Cardiac muscle cell (in vitro differentiated cells and primary cell): ENCODE measurements around the gene CYSLTR2. TPM values are rescaled to one million over a fixed set of nuclear protein-coding genes. Genes with fewer than 3 reads are reported as not detected.

Experiments
- DNase-seq, 2 donors: peaks; one replicate each; pipeline versions ENCODE4 v3.0.0 to v3.0.0-alpha.2; 2010 to 2017; ENCODE audit warnings: low read depth in 1 of 2, low spot score in 1 of 2
- H3K27ac ChIP-seq: fragments of 200-600 bp; sonication (generic); 2 replicates; pipeline ENCODE4 v1.5.1; 2016
- H3K27me3 ChIP-seq: fragments of 200-600 bp; sonication (generic); 2 replicates; pipeline ENCODE4 v1.6.0; 2016; ENCODE audit warnings: control low read depth
- H3K36me3 ChIP-seq: fragments of 200-600 bp; sonication (generic); 2 replicates; pipeline ENCODE4 v1.5.1; 2016; ENCODE audit warnings: control low read depth
- H3K4me1 ChIP-seq: fragments of 200-600 bp; sonication (generic); 2 replicates; pipeline ENCODE4 v1.8.1; 2017; ENCODE audit warnings: low read depth, mild to moderate bottlenecking, mixed run types
- H3K4me3 ChIP-seq: fragments of 200-600 bp; sonication (generic); 2 replicates; pipeline ENCODE4 v1.5.1; 2016; ENCODE audit warnings: mild to moderate bottlenecking
- H3K9me3 ChIP-seq: fragments of 200-600 bp; sonication (generic); 2 replicates; pipeline ENCODE4 v1.5.1; 2017; ENCODE audit warnings: low read depth, mild to moderate bottlenecking, control low read depth
- CTCF ChIP-seq: IDR thresholded peaks from 2 replicates; pipeline ENCODE4 v1.5.1; 2012; ENCODE audit warnings: low read depth, mild to moderate bottlenecking, low read length
- polyA plus RNA-seq: library from polyadenylated mRNA; unstranded; fragments of >200 nt; fragmentation: Nextera tagmentation; extraction: Ambion mirVana; gene quantifications from 2 replicates; pipeline ENCODE4 v1.2.1, GENCODE V29; 2016
- total RNA-seq: library from RNA; depleted of rRNA; stranded (reverse); fragments of >200 nt; gene quantifications from 2 replicates; pipeline ENCODE4 v1.2.3, GENCODE V29; 2016

CYSLTR2 gene
- total and polyA plus RNA-seq, 2 experiments from 2014 or later = 0.30 to 0.48 TPM

- no peak overlapping the region for H3K27ac ChIP-seq
- H3K27me3 ChIP-seq = no peaks in the 10 kb centered on the region
- no peak overlapping the region for H3K4me3 ChIP-seq
- no peaks in the 10 kb centered on the region for H3K4me1 ChIP-seq
- H3K9me3 ChIP-seq = no peaks in the 10 kb centered on the region
- no peak for DNase-seq
- no peak for TF ChIP-seq CTCF
- H3K36me3 ChIP-seq = no peaks in the 10 kb centered on the region
These were observed 76.1 kb downstream of the CYSLTR2 start for GRCh38 chr13:48729856-48730255.

- Histone ChIP-seq H3K36me3 (no peaks in the 10 kb centered on the region), H3K27me3 (no peaks in the 10 kb centered on the region), H3K27ac (no peak overlapping the region), H3K9me3 (no peaks in the 10 kb centered on the region), H3K4me1 (no peaks in the 10 kb centered on the region), H3K4me3 (no peak overlapping the region)
- TF ChIP-seq CTCF = no peak
- peak in 1 of 2 donors; percentile 60 for DNase-seq
These were observed 77.4 kb downstream of the CYSLTR2 start for GRCh38 chr13:48731001-48731658.

- Histone ChIP-seq H3K27ac (no peak overlapping the region), H3K36me3 (no peaks in the 10 kb centered on the region)
These were observed 78.3 kb downstream of the CYSLTR2 start for GRCh38 chr13:48731957-48732569.

GRCh38 chr13:48733739-48734335 is 80.1 kb downstream of the CYSLTR2 start:
- no peaks in the 10 kb centered on the region for H3K27me3 ChIP-seq
- H3K27ac ChIP-seq = no peak overlapping the region
- DNase-seq = peak in 1 of 2 donors; percentile 25
- H3K4me1 ChIP-seq = no peaks in the 10 kb centered on the region
- TF ChIP-seq CTCF = no peak
- H3K4me3 ChIP-seq = no peak overlapping the region
- no peaks in the 10 kb centered on the region for H3K9me3 ChIP-seq
- H3K36me3 ChIP-seq = no peaks in the 10 kb centered on the region

More at GRCh38 chr13:48731957-48732569, 78.3 kb downstream of the CYSLTR2 start:
- Histone ChIP-seq H3K27me3 (no peaks in the 10 kb centered on the region), H3K4me3 (no peak overlapping the region), H3K9me3 (no peaks in the 10 kb centered on the region), H3K4me1 (no peaks in the 10 kb centered on the region)
- DNase-seq = peak; percentile 42 to 52
- TF ChIP-seq CTCF = peak; percentile 70

- no peaks in the 10 kb centered on the region for H3K9me3 ChIP-seq
- DNase-seq = no peak
- no peak for TF ChIP-seq CTCF
- no peak overlapping the region for H3K27ac ChIP-seq
- H3K36me3 ChIP-seq = no peaks in the 10 kb centered on the region
- H3K27me3 ChIP-seq = no peaks in the 10 kb centered on the region
- no peak overlapping the region for H3K4me3 ChIP-seq
- no peaks in the 10 kb centered on the region for H3K4me1 ChIP-seq
These were observed 81.8 kb downstream of the CYSLTR2 start for GRCh38 chr13:48735571-48735970.
